ENCODE results near the gene DYRK3.

GRCh38 chr1:206672844-206673758 is 37.8 kb downstream of the DYRK3 start:
- TF ChIP-seq CTCF (IDR thresholded peaks at IDR 0.05) (no peak), POLR2A (IDR thresholded peaks at IDR 0.05) (no peak)
